Hepatocyte (in vitro differentiated cells): Measurements from ENCODE around the gene CPTP. TPM values are rescaled to one million over a fixed set of nuclear protein-coding genes. Genes with fewer than 3 reads are reported as not detected.

Source experiments
- DNase-seq: peaks from one replicate; pipeline ENCODE4 v3.0.0-alpha.2; 2016; ENCODE audit warnings: low spot score
- H2AFZ ChIP-seq: fragments of 200-600 bp; sonication (generic); 2 replicates; pipeline ENCODE4 v1.6.0; 2016; ENCODE audit warnings: antibody characterized with exemption, mild to moderate bottlenecking
- H3K27ac ChIP-seq: fragments of 200-600 bp; sonication (generic); 2 replicates; pipeline ENCODE4 v1.5.1; 2016; ENCODE audit warnings: mild to moderate bottlenecking
- H3K27me3 ChIP-seq: fragments of 200-600 bp; sonication (generic); 2 replicates; pipeline ENCODE4 v1.6.1; 2016
- H3K36me3 ChIP-seq: fragments of 200-600 bp; sonication (generic); replicated peaks from 2 replicates; pipeline ENCODE4 v1.5.1; 2016; ENCODE audit warnings: low read depth; ENCODE audit not compliant: insufficient read depth
- H3K4me1 ChIP-seq: fragments of 200-600 bp; sonication (generic); 2 replicates; pipeline ENCODE4 v1.5.1; 2016; ENCODE audit warnings: mild to moderate bottlenecking, moderate library complexity; ENCODE audit not compliant: insufficient read depth
- H3K4me2 ChIP-seq: fragments of 200-600 bp; sonication (generic); 2 replicates; pipeline ENCODE4 v1.6.0; 2016
- H3K4me3 ChIP-seq: fragments of 200-600 bp; sonication (generic); 2 replicates; pipeline ENCODE4 v1.5.1; 2016; ENCODE audit warnings: mild to moderate bottlenecking
- H3K79me2 ChIP-seq: fragments of 200-600 bp; sonication (generic); 2 replicates; pipeline ENCODE4 v1.6.0; 2017; ENCODE audit warnings: mild to moderate bottlenecking
- H3K9me2 ChIP-seq: fragments of 200-600 bp; sonication (generic); replicated peaks from 2 replicates; pipeline ENCODE4 v1.6.0; 2017; ENCODE audit warnings: mild to moderate bottlenecking; ENCODE audit not compliant: insufficient read depth
- H3K9me3 ChIP-seq: fragments of 200-600 bp; sonication (generic); 2 replicates; pipeline ENCODE4 v1.5.1; 2016; ENCODE audit warnings: low read depth, mild to moderate bottlenecking
- H4K20me1 ChIP-seq: fragments of 200-600 bp; sonication (generic); 2 replicates; pipeline ENCODE4 v1.6.0; 2016; ENCODE audit warnings: mild to moderate bottlenecking; ENCODE audit not compliant: insufficient read depth, poor library complexity, severe bottlenecking
- CTCF ChIP-seq: fragments of 200-600 bp; sonication (generic); IDR thresholded peaks from 2 replicates; pipeline ENCODE4 v1.5.1; 2016; ENCODE audit warnings: antibody characterized with exemption, mild to moderate bottlenecking; ENCODE audit not compliant: poor library complexity
- EZH2 ChIP-seq: fragments of 200-600 bp; sonication (generic); IDR thresholded peaks from 2 replicates; pipeline ENCODE4 v1.6.1; 2016; ENCODE audit warnings: antibody characterized with exemption, mild to moderate bottlenecking, borderline replicate concordance
- EZH2phosphoT487 ChIP-seq: fragments of 200-600 bp; sonication (generic); IDR thresholded peaks from one replicate; pipeline ENCODE4 v1.6.1; 2018; ENCODE audit warnings: antibody characterized with exemption, mild to moderate bottlenecking, low read depth, moderate library complexity; ENCODE audit not compliant: unreplicated experiment, severe bottlenecking
- WGBS: methylation state at CpG from one replicate; pipeline ENCODE4 v1.1.6; 2016; ENCODE audit warnings: low lambda C conversion rate; ENCODE audit errors: missing lambda C conversion rate; 5-methylcytosine and 5-hydroxymethylcytosine counted together
- polyA plus RNA-seq: library from polyadenylated mRNA; unstranded; fragments of >200 nt; fragmentation: Nextera tagmentation; extraction: Ambion mirVana; gene quantifications from 2 replicates; pipeline ENCODE4 v1.2.1, GENCODE V29; 2016
- total RNA-seq: library from RNA; depleted of rRNA; stranded (reverse); fragments of >200 nt; gene quantifications from 2 replicates; pipeline ENCODE4 v1.2.3, GENCODE V29; 2014

CPTP gene
- total and polyA plus RNA-seq, 2 experiments from 2014 or later = 12.8 to 45.6 TPM

DNA sequence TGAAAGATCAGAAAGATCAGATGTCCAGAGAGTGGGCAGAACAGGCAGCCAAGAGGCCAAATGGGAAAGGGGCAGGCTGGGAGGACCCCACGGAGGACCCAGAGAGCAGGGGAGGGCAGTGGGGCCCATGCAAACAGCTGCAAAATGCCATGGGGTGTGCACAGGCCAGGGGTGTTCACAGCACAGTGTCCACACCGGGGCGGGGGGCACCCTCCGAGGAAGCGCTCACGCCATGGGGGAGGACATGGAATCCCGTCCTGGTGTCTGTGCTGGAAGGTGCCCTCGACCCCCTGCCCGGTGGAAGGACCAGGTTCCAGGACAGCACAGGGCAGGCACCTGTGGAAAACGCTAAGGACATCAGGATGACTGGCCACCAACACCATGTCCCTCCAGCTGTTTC, 1.6 kb upstream of the CPTP start:
- no peak overlapping the region for H2AFZ ChIP-seq
- H3K9me2 ChIP-seq = no peaks in the 10 kb centered on the region
- TF ChIP-seq CTCF (no peak), EZH2 (no peak), EZH2phosphoT487 (no peak)
- peaks cover 77% of the 10 kb centered on the region for H3K79me2 ChIP-seq
- no peaks in the 10 kb centered on the region for H3K9me3 ChIP-seq
- H3K4me2 ChIP-seq = peak overlapping the region; percentile 66
- no peak overlapping the region for H3K4me3 ChIP-seq
- no peaks in the 10 kb centered on the region for H3K27me3 ChIP-seq
- H4K20me1 ChIP-seq = peaks cover 28% of the 10 kb centered on the region
- H3K4me1 ChIP-seq = peaks cover 15% of the 10 kb centered on the region
- H3K27ac ChIP-seq = no peak overlapping the region
- no peaks in the 10 kb centered on the region for H3K36me3 ChIP-seq
- DNase-seq = no peak
- 93% methylated on average over 10 of the region's 10 CpGs for WGBS

DNA sequence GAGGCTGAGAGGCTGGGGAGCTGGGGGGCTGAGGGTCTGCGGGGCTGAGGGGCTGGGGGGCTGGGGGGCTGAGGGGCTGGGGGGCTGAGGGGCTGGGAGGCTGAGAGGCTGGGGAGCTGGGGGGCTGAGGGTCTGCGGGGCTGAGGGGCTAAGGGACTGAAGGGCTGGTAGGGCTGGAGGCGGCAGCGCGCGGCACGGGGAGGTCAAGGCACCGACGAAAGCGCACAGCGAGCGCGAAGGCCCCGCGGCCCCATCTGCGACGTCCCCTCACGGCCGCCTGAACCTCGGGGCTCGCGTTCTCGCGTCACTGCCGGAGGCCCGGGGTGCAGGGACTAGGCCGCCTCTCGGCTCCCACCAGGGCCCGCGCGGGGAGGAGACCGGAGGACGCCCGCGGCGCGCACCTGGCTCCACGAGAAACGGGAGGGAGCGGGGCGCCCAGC, 498 bp upstream of the CPTP start:
- H4K20me1 ChIP-seq = peaks cover 28% of the 10 kb centered on the region
- WGBS = under 1% methylated on average over 33 of the region's 41 CpGs
- peaks cover 13% of the 10 kb centered on the region for H3K4me1 ChIP-seq
- H3K36me3 ChIP-seq = no peaks in the 10 kb centered on the region
- no peaks in the 10 kb centered on the region for H3K27me3 ChIP-seq
- H3K79me2 ChIP-seq = peaks cover 71% of the 10 kb centered on the region
- H2AFZ ChIP-seq = peak overlapping the region; percentile 85
- H3K4me3 ChIP-seq = peak overlapping the region; percentile 99
- no peaks in the 10 kb centered on the region for H3K9me3 ChIP-seq
- no peak for TF ChIP-seq CTCF
- H3K4me2 ChIP-seq = peak overlapping the region; percentile 89
- DNase-seq = no peak
- H3K9me2 ChIP-seq = no peaks in the 10 kb centered on the region
- peak overlapping the region; percentile 86 for H3K27ac ChIP-seq

GRCh38 chr1:1325288-1326074, 879 bp downstream of the CPTP start:
- Histone ChIP-seq H3K36me3 (no peaks in the 10 kb centered on the region), H3K4me2 (peak overlapping the region; percentile 95), H3K9me2 (no peaks in the 10 kb centered on the region), H4K20me1 (peaks cover 28% of the 10 kb centered on the region), H3K4me3 (peak overlapping the region; percentile 90), H3K27ac (peak overlapping the region; percentile 89), H2AFZ (peak overlapping the region; percentile 71), H3K79me2 (peaks cover 58% of the 10 kb centered on the region), H3K4me1 (peaks cover 17% of the 10 kb centered on the region), H3K27me3 (no peaks in the 10 kb centered on the region), H3K9me3 (no peaks in the 10 kb centered on the region)
- WGBS = 73% methylated on average over 16 of the region's 16 CpGs
- no peak for DNase-seq
- TF ChIP-seq CTCF (no peak), EZH2phosphoT487 (no peak), EZH2 (no peak)
